SK-N-SH treated with all-trans-retinoic acid at 6 μM for 48 hours (cell line): ENCODE data around the gene MS4A18.

Source experiments
- BACH2 ChIP-seq: fragments of 250-450 bp; sonication (Bioruptor Pico); IDR thresholded peaks from 2 replicates; pipeline ENCODE4 v1.9.0; 2021; ENCODE audit warnings: mild to moderate bottlenecking, borderline replicate concordance
- ISL1 ChIP-seq: fragments of 250-450 bp; sonication (Bioruptor Pico); IDR thresholded peaks from 2 replicates; pipeline ENCODE4 v2.1.2; 2022; ENCODE audit warnings: mild to moderate bottlenecking, moderate library complexity
- RARB ChIP-seq: fragments of 250-450 bp; sonication (Bioruptor Pico); IDR thresholded peaks from 2 replicates; pipeline ENCODE4 v1.8.0; 2021; ENCODE audit warnings: mild to moderate bottlenecking, moderate library complexity
- ZC3H10 ChIP-seq: fragments of 250-450 bp; sonication (Bioruptor Pico); IDR thresholded peaks from 2 replicates; pipeline ENCODE4 v1.5.1; 2021; ENCODE audit warnings: mild to moderate bottlenecking, moderate library complexity
- ZFP30 ChIP-seq: fragments of 450-650 bp; formaldehyde crosslinking; IDR thresholded peaks from 2 replicates; pipeline ENCODE4 v1.5.0; 2022; ENCODE audit warnings: mild to moderate bottlenecking, moderate library complexity

DNA sequence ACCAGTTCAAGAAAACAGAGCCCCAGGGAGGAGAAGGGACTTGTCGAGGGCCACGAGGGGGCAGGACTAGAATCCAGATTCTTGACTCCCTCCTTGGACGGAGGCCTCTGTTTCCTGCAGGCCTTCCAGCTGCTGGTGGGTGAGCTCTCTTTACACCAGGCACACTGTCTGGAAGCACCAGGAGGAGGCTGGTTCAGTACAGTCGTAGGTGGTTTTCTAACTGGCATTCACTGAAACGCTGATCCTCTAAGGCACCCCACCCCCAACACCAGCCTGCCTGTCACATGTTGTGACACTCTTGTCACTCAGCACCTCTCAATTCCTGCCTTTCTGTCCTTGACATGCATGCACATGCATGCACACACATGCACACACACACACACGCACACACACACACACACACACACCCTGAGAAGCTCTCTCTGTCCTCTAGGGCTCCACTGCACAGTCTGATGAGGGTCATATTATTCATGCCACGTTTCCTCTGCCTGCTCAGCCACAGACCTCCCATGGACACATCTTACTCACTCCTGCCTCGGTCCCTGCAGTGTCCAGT lies 61.4 kb downstream of the MS4A18 start:
- no peak for TF ChIP-seq RARB (CRISPR knock-in tag)
- TF ChIP-seq ISL1 (CRISPR knock-in tag) = no peak
- TF ChIP-seq ZC3H10 (CRISPR knock-in tag) = no peak
- no peak for TF ChIP-seq ZFP30
- no peak for TF ChIP-seq BACH2 (CRISPR knock-in tag)
